H9 (cell line): ENCODE data around the gene TUBGCP5. TPM values are rescaled to one million over a fixed set of nuclear protein-coding genes. Genes with fewer than 3 reads are reported as not detected.

Experiments used
- DNase-seq: peaks from one replicate; pipeline ENCODE4 v3.0.0-alpha.2; 2017
- H2AFZ ChIP-seq: one replicate; pipeline ENCODE4 v1.6.1; 2013; ENCODE audit warnings: mild to moderate bottlenecking, low read length, control low read depth, moderate library complexity
- H2AK5ac ChIP-seq: 2 replicates; pipeline ENCODE4 v1.6.1; 2013; ENCODE audit warnings: low read length, control low read depth, mixed read lengths; ENCODE audit not compliant: insufficient read length
- H2BK120ac ChIP-seq: one replicate; pipeline ENCODE4 v1.6.1; 2013; ENCODE audit warnings: low read depth, mild to moderate bottlenecking, low read length, control low read depth, inconsistent platforms; ENCODE audit not compliant: poor library complexity, severe bottlenecking
- H2BK12ac ChIP-seq: 2 replicates; pipeline ENCODE4 v1.6.1; 2013; ENCODE audit warnings: low read length, control low read depth, mixed read lengths, low read depth; ENCODE audit not compliant: insufficient read length
- H2BK15ac ChIP-seq: 2 replicates; pipeline ENCODE4 v1.6.1; 2013; ENCODE audit warnings: low read depth, low read length, control low read depth
- H2BK20ac ChIP-seq: one replicate; pipeline ENCODE4 v1.6.1; 2013; ENCODE audit warnings: low read depth, mild to moderate bottlenecking, low read length, control low read depth, inconsistent platforms; ENCODE audit not compliant: poor library complexity, severe bottlenecking
- H2BK5ac ChIP-seq: 2 replicates; pipeline ENCODE4 v1.6.1; 2013; ENCODE audit warnings: low read length, control low read depth, mixed read lengths; ENCODE audit not compliant: insufficient read length
- H3K14ac ChIP-seq: 2 replicates; pipeline ENCODE4 v1.6.1; 2013; ENCODE audit warnings: low read length, control low read depth; ENCODE audit not compliant: insufficient read depth
- H3K18ac ChIP-seq: 2 replicates; pipeline ENCODE4 v1.6.1; 2013; ENCODE audit warnings: low read depth, mild to moderate bottlenecking, mixed read lengths, low read length, control low read depth; ENCODE audit not compliant: insufficient read length
- H3K23ac ChIP-seq: 2 replicates; pipeline ENCODE4 v1.6.1; 2013; ENCODE audit warnings: low read length, control low read depth, mixed read lengths, low read depth; ENCODE audit not compliant: insufficient read length
- H3K23me2 ChIP-seq: 2 replicates; pipeline ENCODE4 v1.6.1; 2013; ENCODE audit warnings: low read depth, mild to moderate bottlenecking, mixed read lengths, low read length, control low read depth; ENCODE audit not compliant: insufficient read length, poor library complexity, severe bottlenecking
- H3K27ac ChIP-seq: 2 replicates; pipeline ENCODE4 v1.5.1; 2013; ENCODE audit warnings: low read length, control low read depth, mixed read lengths, low read depth; ENCODE audit not compliant: insufficient read length
- H3K27me3 ChIP-seq: 2 replicates; pipeline ENCODE4 v1.6.1; 2013; ENCODE audit warnings: low read length, control low read depth, inconsistent platforms; ENCODE audit not compliant: insufficient read depth
- H3K4ac ChIP-seq: 2 replicates; pipeline ENCODE4 v1.6.1; 2013; ENCODE audit warnings: low read depth, mild to moderate bottlenecking, control low read depth, inconsistent platforms, low read length, moderate library complexity
- H3K4me1 ChIP-seq: 2 replicates; pipeline ENCODE4 v1.6.1; 2013; ENCODE audit warnings: low read length, control low read depth, inconsistent platforms; ENCODE audit not compliant: insufficient read depth
- H3K4me2 ChIP-seq: 2 replicates; pipeline ENCODE4 v1.6.1; 2013; ENCODE audit warnings: low read length, control low read depth, mixed read lengths; ENCODE audit not compliant: insufficient read length, insufficient read depth
- H3K56ac ChIP-seq: 2 replicates; pipeline ENCODE4 v1.6.1; 2013; ENCODE audit warnings: low read depth, mild to moderate bottlenecking, mixed read lengths, low read length, control low read depth; ENCODE audit not compliant: insufficient read length
- H3K79me1 ChIP-seq: 2 replicates; pipeline ENCODE4 v1.6.1; 2013; ENCODE audit warnings: low read depth, mild to moderate bottlenecking, moderate library complexity, low read length, control low read depth, inconsistent platforms; ENCODE audit not compliant: insufficient read depth, poor library complexity, severe bottlenecking
- H3K79me2 ChIP-seq: 2 replicates; pipeline ENCODE4 v1.6.1; 2013; ENCODE audit warnings: low read length, control low read depth, inconsistent platforms; ENCODE audit not compliant: insufficient read depth
- H3K9ac ChIP-seq: 2 replicates; pipeline ENCODE4 v1.6.1; 2013; ENCODE audit warnings: low read length, control low read depth, mixed read lengths; ENCODE audit not compliant: insufficient read length; ENCODE audit errors: extremely low read depth
- H3K9me3 ChIP-seq: one replicate; pipeline ENCODE4 v1.6.1; 2013; ENCODE audit warnings: low read depth, low read length, inconsistent platforms; ENCODE audit not compliant: control insufficient read depth
- H3T11ph ChIP-seq: one replicate; pipeline ENCODE4 v1.6.1; 2013; ENCODE audit warnings: mild to moderate bottlenecking, low read length, control low read depth, inconsistent platforms
- H4K20me1 ChIP-seq: one replicate; pipeline ENCODE4 v1.6.1; 2013; ENCODE audit not compliant: control insufficient read depth, insufficient read length, insufficient read depth
- H4K5ac ChIP-seq: 2 replicates; pipeline ENCODE4 v1.6.1; 2013; ENCODE audit warnings: low read depth, mild to moderate bottlenecking, mixed read lengths, low read length, control low read depth; ENCODE audit not compliant: insufficient read length
- H4K8ac ChIP-seq: replicated peaks from 2 replicates; pipeline ENCODE4 v1.6.1; 2013; ENCODE audit warnings: low read length, control low read depth, mixed read lengths, low read depth; ENCODE audit not compliant: insufficient read length
- H4K91ac ChIP-seq: 2 replicates; pipeline ENCODE4 v1.6.1; 2013; ENCODE audit warnings: low read depth, mild to moderate bottlenecking, moderate library complexity, mixed read lengths, low read length, control low read depth; ENCODE audit not compliant: insufficient read length
- H3K27ac Mint-ChIP-seq, 3 experiments: 2 replicates in 2 of 3; 3 replicates in 1 of 3; pipeline ENCODE4 v1.8.0; 2020 to 2021; ENCODE audit warnings: mixed read lengths in 3 of 3, mild to moderate bottlenecking in 1 of 3, moderate library complexity in 1 of 3
- H3K27me3 Mint-ChIP-seq: 2 replicates; pipeline ENCODE4 v1.8.0; 2021; ENCODE audit warnings: low read depth, mild to moderate bottlenecking, moderate library complexity, mixed read lengths
- H3K36me3 Mint-ChIP-seq, 3 experiments: 2 replicates in 2 of 3; 3 replicates in 1 of 3; pipeline ENCODE4 v1.8.0; 2020 to 2021; ENCODE audit warnings: low read depth in 3 of 3, mixed read lengths in 3 of 3; ENCODE audit not compliant: insufficient read depth in 1 of 3
- H3K4me1 Mint-ChIP-seq, 2 experiments: 2 replicates each; pipeline ENCODE4 v1.8.0; 2020; ENCODE audit warnings: mixed read lengths in 2 of 2
- H3K4me3 Mint-ChIP-seq, 2 experiments: 2 replicates in 1 of 2; 3 replicates in 1 of 2; pipeline ENCODE4 v1.8.0; 2020 to 2021; ENCODE audit warnings: mild to moderate bottlenecking in 2 of 2, mixed read lengths in 2 of 2, moderate library complexity in 1 of 2
- H3K9me3 Mint-ChIP-seq, 2 experiments: 2 replicates in 1 of 2; 3 replicates in 1 of 2; pipeline ENCODE4 v1.8.0; 2020; ENCODE audit warnings: mild to moderate bottlenecking in 2 of 2, mixed read lengths in 2 of 2, moderate library complexity in 1 of 2
- WGBS: extraction: QIAGEN DNeasy Blood & Tissue Kit; methylation state at CpG from one replicate; pipeline ENCODE4 v1.1.7; 2013; ENCODE audit warnings: missing lambda C conversion rate, low lambda C conversion rate, mixed read lengths; ENCODE audit not compliant: insufficient read length; ENCODE audit errors: extremely low coverage; 5-methylcytosine and 5-hydroxymethylcytosine counted together
- total RNA-seq: library from RNA; stranded (reverse); gene quantifications from 2 replicates; pipeline ENCODE4 v1.2.1, GENCODE V29; 2021
- TF ChIP-seq, protein P1 (sequence below): fragments of 200-600 bp; sonication (generic); conservative IDR thresholded peaks from 3 replicates; pipeline ENCODE4 v1.8.0; 2021; ENCODE audit warnings: antibody characterized with exemption, mild to moderate bottlenecking

TUBGCP5 gene
- total RNA-seq, 1 experiment from 2014 or later: 15.3 TPM

DNA sequence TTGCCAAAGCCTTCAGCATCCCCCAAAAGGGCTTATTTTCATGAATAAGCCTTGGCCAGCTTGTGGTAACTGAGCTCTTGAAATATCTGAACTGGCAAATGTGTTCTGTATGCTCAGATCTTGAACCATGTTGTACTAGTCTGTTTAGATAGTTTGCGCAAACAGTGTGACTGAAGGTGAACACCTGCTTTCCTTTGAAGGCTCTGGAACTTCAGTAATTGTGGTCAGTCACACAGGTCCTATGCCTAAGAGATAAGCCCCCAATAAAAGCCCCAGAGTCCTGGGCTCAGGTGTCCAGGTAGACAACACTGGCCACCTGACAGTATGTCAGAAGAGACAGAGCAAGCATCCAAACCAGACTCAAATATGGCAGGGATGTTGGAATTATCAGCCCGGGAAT is 5.4 kb downstream of the TUBGCP5 start:
- TF ChIP-seq, protein P1, sequence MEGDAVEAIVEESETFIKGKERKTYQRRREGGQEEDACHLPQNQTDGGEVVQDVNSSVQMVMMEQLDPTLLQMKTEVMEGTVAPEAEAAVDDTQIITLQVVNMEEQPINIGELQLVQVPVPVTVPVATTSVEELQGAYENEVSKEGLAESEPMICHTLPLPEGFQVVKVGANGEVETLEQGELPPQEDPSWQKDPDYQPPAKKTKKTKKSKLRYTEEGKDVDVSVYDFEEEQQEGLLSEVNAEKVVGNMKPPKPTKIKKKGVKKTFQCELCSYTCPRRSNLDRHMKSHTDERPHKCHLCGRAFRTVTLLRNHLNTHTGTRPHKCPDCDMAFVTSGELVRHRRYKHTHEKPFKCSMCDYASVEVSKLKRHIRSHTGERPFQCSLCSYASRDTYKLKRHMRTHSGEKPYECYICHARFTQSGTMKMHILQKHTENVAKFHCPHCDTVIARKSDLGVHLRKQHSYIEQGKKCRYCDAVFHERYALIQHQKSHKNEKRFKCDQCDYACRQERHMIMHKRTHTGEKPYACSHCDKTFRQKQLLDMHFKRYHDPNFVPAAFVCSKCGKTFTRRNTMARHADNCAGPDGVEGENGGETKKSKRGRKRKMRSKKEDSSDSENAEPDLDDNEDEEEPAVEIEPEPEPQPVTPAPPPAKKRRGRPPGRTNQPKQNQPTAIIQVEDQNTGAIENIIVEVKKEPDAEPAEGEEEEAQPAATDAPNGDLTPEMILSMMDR: no peak
- H3K4me3 Mint-ChIP-seq: no peak overlapping the region

More for the DNA sequence above, 5.4 kb downstream of the TUBGCP5 start:
- no peak overlapping the region for H3K4me2 ChIP-seq
- Mint-ChIP-seq H3K27ac (no peak overlapping the region), H3K4me1 (peaks cover 2 to 3% of the 10 kb centered on the region in 2 experiments; a peak in 1 of 4 replicates), H3K27me3 (no peaks in the 10 kb centered on the region), H3K36me3 (peaks cover 23 to 64% (median 41%) of the 10 kb centered on the region in 3 experiments), H3K9me3 (peaks cover 2 to 5% of the 10 kb centered on the region in 2 experiments; a peak in 3 of 5 replicates)
- H3K18ac ChIP-seq: no peak overlapping the region
- no peak overlapping the region for H3K23ac ChIP-seq
- no peak overlapping the region for H3K9ac ChIP-seq
- peaks cover 4% of the 10 kb centered on the region for H3K23me2 ChIP-seq
- H4K91ac ChIP-seq: no peak overlapping the region
- H3K56ac ChIP-seq: no peak overlapping the region
- H3T11ph ChIP-seq: no peak overlapping the region
- no peaks in the 10 kb centered on the region for H4K20me1 ChIP-seq
- H2BK20ac ChIP-seq: no peak overlapping the region
- no peaks in the 10 kb centered on the region for H3K9me3 ChIP-seq
- no peak overlapping the region for H2BK15ac ChIP-seq
- H3K4me1 ChIP-seq: no peaks in the 10 kb centered on the region
- no peak overlapping the region for H2BK5ac ChIP-seq
- WGBS: no CpG with 5 or more reads among the region's 2 CpGs
- H3K79me2 ChIP-seq: peaks cover 2% of the 10 kb centered on the region; the same call in 1 of the 2 replicates
- DNase-seq: no peak
- H3K27ac ChIP-seq: no peak overlapping the region
- no peak overlapping the region for H3K4ac ChIP-seq
- no peak overlapping the region for H2AFZ ChIP-seq
- no peak overlapping the region for H2BK12ac ChIP-seq
- H3K27me3 ChIP-seq: no peaks in the 10 kb centered on the region
- no peak overlapping the region for H2BK120ac ChIP-seq
- H2AK5ac ChIP-seq: no peak overlapping the region
- no peak overlapping the region for H4K5ac ChIP-seq
- no peak overlapping the region for H4K8ac ChIP-seq
- H3K79me1 ChIP-seq: no peaks in the 10 kb centered on the region
- no peak overlapping the region for H3K14ac ChIP-seq
